ENCODE measurements around the gene PANK4.

PANK4 gene

DNA sequence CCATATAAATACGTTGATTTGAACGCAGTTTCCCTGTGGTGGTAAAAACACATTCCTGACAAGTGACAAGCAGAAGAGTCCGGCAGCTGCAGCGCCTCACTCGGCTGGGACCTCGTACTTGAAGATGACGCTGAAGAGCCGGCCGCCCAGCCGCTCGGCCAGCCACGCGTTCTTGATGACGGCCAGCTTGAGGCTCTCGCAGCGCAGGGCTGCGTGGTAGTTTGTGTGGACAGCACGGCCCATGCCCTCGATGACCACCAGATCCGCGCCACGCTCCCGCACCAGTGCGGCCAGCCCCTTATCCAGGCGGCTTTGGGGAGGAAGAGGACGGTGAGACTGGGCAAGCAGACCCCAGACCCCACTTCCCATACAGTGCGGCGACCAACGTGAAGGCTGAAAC, 17.6 kb downstream of the PANK4 start:
- DNase-seq, result no peak

GRCh38 chr1:2508180-2508579, 18.2 kb downstream of the PANK4 start:
- DNase-seq, result no peak

DNA sequence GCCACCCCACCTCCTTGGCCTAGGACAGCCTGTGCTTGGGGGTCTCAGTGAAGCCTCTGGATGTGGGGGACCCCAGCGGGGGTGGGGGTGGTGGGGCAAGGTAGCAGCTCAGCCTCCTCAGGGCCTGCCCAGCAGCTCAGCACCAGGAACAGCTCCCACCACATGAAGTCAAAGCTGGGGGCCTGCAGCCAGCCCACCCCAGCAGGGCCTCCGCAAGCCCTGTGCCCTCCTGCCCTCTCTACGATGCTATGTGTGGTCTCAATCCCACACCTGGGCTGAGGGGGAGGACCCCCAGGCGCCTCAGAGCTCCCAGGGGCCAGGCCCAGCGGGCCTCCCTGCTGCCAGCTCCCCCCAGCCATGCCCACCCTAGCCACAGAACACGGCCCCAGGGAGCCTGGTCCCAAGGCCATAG, 18.6 kb downstream of the PANK4 start:
- DNase-seq, result no peak

GRCh38 chr1:2506901-2507565, 19.4 kb downstream of the PANK4 start:
- no peak for DNase-seq

GRCh38 chr1:2506007-2506860, 20.2 kb downstream of the PANK4 start:
- no peak for DNase-seq

- DNase-seq, result no peak
These were observed 20.9 kb downstream of the PANK4 start for GRCh38 chr1:2505461-2505994.

DNA sequence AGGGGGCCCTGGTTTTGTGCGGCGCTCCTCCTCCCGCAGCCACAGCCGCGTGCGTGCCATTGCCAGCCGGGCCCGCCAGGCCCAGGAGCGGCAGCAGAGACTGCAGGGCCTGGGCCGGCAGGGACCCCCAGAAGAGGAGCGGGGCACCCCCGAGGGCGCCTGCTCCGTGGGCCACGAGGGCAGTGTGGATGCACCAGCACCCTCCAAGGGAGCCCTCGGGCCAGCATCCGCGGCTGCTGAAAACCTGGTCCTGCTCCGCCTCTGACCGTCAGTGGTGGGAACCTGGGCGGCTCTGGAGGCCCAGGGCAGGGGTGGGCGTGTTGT, 21.5 kb downstream of the PANK4 start:
- no peak for DNase-seq

DNA sequence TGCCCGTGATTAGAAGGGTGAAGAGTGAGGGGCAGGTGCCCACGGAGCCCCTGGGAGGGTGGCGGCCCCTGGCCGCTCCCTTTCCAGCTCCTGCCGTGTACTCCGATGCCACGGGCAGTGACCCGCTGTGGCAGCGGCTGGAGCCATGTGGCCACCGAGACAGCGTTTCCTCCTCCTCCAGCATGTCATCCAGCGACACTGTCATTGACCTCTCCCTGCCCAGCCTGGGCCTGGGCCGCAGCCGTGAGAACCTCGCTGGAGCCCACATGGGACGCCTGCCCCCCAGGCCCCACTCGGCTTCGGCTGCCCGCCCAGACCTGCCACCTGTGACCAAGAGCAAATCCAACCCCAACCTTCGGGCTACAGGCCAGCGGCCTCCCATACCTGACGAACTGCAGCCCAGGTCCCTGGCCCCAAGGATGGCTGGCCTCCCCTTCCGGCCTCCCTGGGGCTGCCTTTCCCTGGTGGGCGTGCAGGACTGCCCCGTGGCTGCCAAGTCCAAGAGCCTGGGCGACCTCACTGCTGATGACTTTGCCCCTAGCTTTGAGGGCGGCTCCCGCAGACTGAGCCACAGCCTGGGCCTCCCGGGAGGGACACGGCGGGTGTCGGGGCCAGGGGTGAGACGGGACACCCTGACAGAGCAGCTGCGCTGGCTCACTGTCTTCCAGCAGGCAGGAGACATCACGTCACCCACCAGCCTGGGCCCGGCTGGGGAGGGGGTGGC, 22.0 kb downstream of the PANK4 start:
- no peak for DNase-seq

DNA sequence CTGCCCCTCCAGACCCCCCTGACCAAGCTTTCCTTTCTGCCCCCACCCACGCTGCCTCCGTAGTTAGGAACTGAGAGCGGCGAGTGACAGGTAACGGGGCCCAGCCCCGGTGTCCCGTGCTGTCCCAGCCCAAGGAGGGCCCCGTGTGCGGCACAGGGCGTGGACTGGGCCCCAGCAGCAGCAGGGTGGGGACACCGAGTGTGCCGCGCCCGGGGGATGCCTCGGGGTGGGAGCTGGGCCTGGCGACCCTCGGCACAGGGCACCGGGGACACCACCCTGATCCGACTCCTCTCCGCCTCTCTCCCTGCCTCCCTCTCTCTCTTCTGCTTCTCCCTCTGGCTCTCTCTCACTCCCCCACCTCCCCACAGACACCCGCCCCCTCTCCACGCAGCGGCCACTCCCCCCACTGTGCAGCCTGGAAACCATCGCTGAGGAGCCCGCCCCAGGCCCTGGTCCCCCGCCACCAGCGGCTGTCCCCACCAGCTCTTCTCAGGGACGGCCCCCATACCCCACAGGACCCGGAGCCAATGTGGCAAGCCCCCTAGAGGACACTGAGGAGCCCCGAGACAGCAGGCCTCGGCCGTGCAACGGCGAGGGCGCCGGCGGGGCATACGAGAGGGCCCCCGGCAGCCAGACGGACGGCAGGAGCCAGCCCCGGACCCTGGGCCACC, 22.7 kb downstream of the PANK4 start:
- DNase-seq, result no peak

- no peak for DNase-seq
These were observed 23.5 kb downstream of the PANK4 start for GRCh38 chr1:2502661-2503553.

DNA sequence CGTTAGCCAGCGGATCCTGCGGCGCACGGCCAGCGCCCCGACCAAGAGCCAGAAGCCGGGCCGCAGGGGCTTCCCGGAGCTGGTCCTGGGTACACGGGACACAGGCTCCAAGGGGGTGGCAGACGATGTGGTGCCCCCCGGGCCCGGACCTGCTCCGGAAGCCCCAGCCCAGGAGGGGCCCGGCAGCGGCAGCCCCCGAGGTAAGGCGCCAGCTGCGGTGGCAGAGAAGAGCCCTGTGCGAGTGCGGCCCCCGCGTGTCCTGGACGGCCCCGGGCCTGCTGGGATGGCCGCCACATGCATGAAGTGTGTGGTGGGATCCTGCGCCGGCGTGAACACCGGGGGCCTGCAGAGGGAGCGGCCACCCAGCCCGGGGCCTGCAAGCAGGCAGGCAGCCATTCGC, 24.2 kb downstream of the PANK4 start:
- DNase-seq, result no peak

GRCh38 chr1:2501820-2502119, 24.6 kb downstream of the PANK4 start:
- no peak for DNase-seq

DNA sequence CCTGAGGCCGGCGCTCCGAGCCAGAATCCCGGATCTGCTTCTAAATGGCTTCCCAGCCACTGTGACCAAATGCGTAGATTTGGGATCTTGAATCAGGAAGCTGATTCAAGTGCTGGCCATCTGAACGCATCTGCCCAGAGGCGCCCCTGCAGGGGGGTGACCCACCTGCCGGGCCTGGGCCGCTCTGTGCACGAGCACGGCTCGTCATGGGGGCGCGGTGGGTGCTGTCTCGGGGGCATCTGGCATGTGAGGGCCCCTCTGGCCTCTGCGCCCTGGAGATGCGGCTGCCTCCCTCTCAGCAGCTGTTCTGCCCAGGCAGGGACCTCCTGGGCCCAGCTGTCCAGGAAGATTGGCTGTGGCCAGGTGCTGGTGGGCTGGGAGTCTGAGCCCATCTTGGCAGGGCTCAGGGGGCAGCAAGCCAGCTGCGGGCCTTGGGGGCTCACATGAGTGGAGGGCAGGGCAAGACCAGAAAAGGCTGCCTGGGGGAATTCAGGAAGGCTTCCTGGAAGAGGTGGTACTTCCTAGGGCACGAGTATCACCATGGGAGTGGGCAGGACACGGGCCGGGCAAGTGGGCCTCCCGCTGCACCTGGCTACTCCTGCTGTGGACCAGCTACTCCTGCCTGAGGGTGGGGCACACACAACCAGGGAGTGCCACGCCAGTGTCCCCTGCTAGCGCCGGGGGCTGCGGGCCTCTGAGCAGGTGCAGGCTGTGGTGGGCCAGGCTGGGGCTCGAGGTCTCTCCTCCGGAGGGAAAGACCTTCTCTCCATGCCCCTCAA, 25.2 kb downstream of the PANK4 start:
- DNase-seq, result no peak

GRCh38 chr1:2499986-2500596, 26.3 kb downstream of the PANK4 start:
- no peak for DNase-seq

GRCh38 chr1:2499260-2499659, 27.1 kb downstream of the PANK4 start:
- no peak for DNase-seq

- no peak for DNase-seq
These were observed 27.7 kb downstream of the PANK4 start for GRCh38 chr1:2498648-2499047.

GRCh38 chr1:2497891-2498290, 28.5 kb downstream of the PANK4 start:
- DNase-seq, result no peak

DNA sequence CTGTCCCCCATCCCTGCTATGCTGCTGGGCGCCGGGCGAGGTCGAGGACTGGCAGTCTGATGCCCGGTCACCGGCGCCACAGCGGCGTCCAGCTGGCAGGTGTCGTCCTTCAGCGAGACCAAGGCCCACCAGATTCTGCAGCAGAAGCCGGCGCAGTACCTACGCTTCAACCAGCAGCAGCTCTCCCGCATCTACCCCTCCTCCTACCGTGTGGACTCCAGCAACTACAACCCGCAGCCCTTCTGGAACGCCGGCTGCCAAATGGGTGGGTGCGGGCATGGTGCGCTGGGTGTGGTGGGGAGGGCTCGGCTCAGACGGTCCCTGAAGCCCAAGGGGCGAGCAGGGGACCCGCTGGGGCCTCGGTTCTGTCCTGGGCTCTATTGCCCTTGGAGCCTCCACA, 29.6 kb downstream of the PANK4 start:
- DNase-seq, result no peak

- DNase-seq, result no peak
These were observed 30.2 kb downstream of the PANK4 start for GRCh38 chr1:2496087-2496622.

DNA sequence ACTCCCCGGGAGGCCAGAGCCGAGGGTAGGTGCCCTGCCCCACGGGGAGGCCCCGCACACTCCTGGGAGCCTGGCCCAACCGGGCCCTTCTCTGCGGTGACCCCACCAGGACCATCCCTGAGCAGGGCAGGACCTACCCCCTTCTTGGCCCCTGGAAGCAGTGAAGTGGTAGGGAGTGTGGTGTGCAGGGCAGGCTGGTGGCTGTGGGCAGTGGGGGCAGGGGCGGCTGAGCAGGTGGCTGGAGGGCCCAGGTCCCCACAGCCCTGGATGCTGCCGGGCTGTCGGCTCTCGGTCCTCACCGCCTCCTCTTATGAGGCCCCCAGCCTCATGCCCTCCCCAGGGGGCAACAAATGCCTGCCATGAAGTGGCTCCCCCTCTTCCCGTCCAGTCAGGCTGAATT, 30.9 kb downstream of the PANK4 start:
- no peak for DNase-seq

DNA sequence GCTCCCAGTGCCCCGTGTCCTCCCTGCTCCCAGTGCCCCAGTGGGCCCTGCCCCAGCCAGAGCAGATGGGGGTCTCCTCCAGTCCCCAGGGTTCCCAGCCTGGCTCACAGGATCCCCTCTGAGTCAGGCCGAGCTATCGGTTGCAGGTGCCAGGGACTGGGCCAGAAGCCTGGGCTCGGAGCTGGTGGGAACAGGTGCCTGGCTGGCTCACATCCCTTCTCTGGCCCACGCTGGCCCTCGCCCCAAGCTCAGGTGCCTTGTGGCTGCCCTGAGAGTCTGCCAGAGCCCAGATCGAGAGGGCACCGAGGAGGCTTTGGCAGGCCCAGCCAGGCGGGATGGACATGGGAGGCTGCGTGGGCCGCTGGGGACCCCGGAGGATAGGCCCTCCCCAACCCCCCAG, 31.4 kb downstream of the PANK4 start:
- no peak for DNase-seq
